ENCODE data around the gene CRACDL.

DNA sequence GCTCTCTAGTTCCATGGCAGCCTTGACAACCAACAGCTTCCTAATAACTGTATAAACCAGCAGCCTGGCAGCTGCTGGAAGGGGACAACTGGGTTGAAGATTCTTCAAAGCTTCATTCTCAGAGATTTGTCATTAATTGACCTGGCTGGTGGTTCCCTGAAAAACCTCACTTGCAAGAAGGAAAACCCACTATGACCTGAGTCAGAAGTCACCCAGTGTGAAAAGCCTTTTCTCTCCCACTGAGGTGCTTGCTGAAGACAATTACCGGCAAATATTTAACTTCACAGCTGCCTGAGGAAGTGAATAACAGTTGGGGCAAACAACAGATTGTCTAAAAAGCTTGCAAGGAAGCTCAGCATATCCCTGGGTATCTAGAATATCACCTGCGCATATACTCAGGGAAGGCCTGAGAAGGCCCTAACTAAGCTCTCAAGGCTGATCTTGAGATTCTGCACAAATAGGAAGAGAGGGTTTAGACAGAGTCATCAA is 49.9 kb downstream of the CRACDL start:
- TF ChIP-seq, protein P1, sequence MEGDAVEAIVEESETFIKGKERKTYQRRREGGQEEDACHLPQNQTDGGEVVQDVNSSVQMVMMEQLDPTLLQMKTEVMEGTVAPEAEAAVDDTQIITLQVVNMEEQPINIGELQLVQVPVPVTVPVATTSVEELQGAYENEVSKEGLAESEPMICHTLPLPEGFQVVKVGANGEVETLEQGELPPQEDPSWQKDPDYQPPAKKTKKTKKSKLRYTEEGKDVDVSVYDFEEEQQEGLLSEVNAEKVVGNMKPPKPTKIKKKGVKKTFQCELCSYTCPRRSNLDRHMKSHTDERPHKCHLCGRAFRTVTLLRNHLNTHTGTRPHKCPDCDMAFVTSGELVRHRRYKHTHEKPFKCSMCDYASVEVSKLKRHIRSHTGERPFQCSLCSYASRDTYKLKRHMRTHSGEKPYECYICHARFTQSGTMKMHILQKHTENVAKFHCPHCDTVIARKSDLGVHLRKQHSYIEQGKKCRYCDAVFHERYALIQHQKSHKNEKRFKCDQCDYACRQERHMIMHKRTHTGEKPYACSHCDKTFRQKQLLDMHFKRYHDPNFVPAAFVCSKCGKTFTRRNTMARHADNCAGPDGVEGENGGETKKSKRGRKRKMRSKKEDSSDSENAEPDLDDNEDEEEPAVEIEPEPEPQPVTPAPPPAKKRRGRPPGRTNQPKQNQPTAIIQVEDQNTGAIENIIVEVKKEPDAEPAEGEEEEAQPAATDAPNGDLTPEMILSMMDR (IDR thresholded peaks at IDR 0.05; ENCODE audit: extremely low read depth in 1 of 2, insufficient read depth in 1 of 2, low read depth in 1 of 2, low read length in 2 of 2) = no peak
- no peak for TF ChIP-seq FOS (IDR thresholded peaks at IDR 0.05; ENCODE audit: borderline replicate concordance, insufficient read depth, low read length)
- no peak for TF ChIP-seq POLR2AphosphoS5 (IDR thresholded peaks at IDR 0.05; ENCODE audit: insufficient read depth, low read depth, low read length)
- no peak for TF ChIP-seq EZH2 (IDR thresholded peaks at IDR 0.05; ENCODE audit: borderline replicate concordance, low read depth, low read length, severe bottlenecking)
- no peak for TF ChIP-seq JUN (IDR thresholded peaks at IDR 0.05; ENCODE audit: borderline replicate concordance, insufficient read depth, insufficient read length, low read depth)
- TF ChIP-seq MAX (IDR thresholded peaks at IDR 0.05; ENCODE audit: insufficient read depth, insufficient read length) = no peak
- no peak for TF ChIP-seq POLR2A (IDR thresholded peaks at IDR 0.05; ENCODE audit: low read depth, low read length)
- TF ChIP-seq MYC (IDR thresholded peaks at IDR 0.05; ENCODE audit: low read depth, low read length) = no peak
- TF ChIP-seq GATA2 (IDR thresholded peaks at IDR 0.05; ENCODE audit: insufficient read depth, insufficient read length, low read depth, low read length) = no peak
